ENCODE results near the gene GAB1. TPM values are rescaled to one million over a fixed set of nuclear protein-coding genes. Genes with fewer than 3 reads are reported as not detected.

GAB1 gene
- total RNA-seq, 1 experiment from 2014 or later, result 3.8 TPM

GRCh38 chr4:143369552-143369951 lies 32.9 kb downstream of the GAB1 start (continued):
- TF ChIP-seq ATF3 (IDR thresholded peaks at IDR 0.05) (no peak), POLR2AphosphoS5 (IDR thresholded peaks at IDR 0.05; ENCODE audit: low read depth, low read length) (no peak), MAX (IDR thresholded peaks at IDR 0.05) (no peak), SIN3A (IDR thresholded peaks at IDR 0.05; ENCODE audit: low read depth) (no peak), EGR1 (IDR thresholded peaks at IDR 0.05; ENCODE audit: low read depth) (no peak)

- Histone ChIP-seq H2AFZ (ENCODE audit: low read depth, low read length, poor library complexity, severe bottlenecking) (no peak overlapping the region), H3K27me3 (ENCODE audit: insufficient read depth, low read length) (no peaks in the 10 kb centered on the region), H3K4me3 (replicated peaks in 1 of 2; ENCODE audit: low read depth in 1 of 2, low read length in 2 of 2) (no peak overlapping the region), H3K9me3 (ENCODE audit: control insufficient read depth in 1 of 2, insufficient read depth in 1 of 2, low read depth in 1 of 2, low read length in 2 of 2) (no peaks in the 10 kb centered on the region), H4K20me1 (ENCODE audit: insufficient read depth) (no peaks in the 10 kb centered on the region), H3K9ac (ENCODE audit: low read length) (no peak overlapping the region), H3K9me2 (ENCODE audit: insufficient read depth) (no peaks in the 10 kb centered on the region), H3K4me2 (ENCODE audit: low read length) (no peak overlapping the region), H3K79me2 (ENCODE audit: insufficient read depth, low read length) (no peaks in the 10 kb centered on the region), H3K36me3 (ENCODE audit: control insufficient read depth in 1 of 2, insufficient read depth in 2 of 2, low read length in 2 of 2) (no peaks in the 10 kb centered on the region), H3K4me1 (ENCODE audit: control insufficient read depth in 1 of 2, insufficient read depth in 2 of 2, low read length in 2 of 2) (no peaks in the 10 kb centered on the region), H3K27ac (ENCODE audit: low read depth, low read length) (no peak overlapping the region)
- ChIA-PET CTCF (no interaction called here), POLR2A (no interaction called here), RAD21 (ENCODE audit: low non-redundant PET in 1 of 2, low total read pairs in 2 of 2, uncharacterized antibody in 2 of 2, unreplicated experiment in 2 of 2) (no interaction called here)
- no peak for ATAC-seq
- BruUV-seq (replicated peaks), result no TSS peak
- intact Hi-C loops (cut with micrococcal nuclease), result no loop called here
- no peak for DNase-seq (ENCODE audit: low read depth, low spot score)
- TF ChIP-seq POLR2A (IDR thresholded peaks at IDR 0.05; ENCODE audit: borderline replicate concordance, extremely low read depth, insufficient read depth, insufficient read length) (no peak), CBX3 (IDR thresholded peaks at IDR 0.05; ENCODE audit: low read depth) (no peak), SIN3A (IDR thresholded peaks at IDR 0.05; ENCODE audit: low read depth) (no peak), SRF (IDR thresholded peaks at IDR 0.05; ENCODE audit: low read depth) (no peak), REST (IDR thresholded peaks at IDR 0.05; ENCODE audit: low read depth) (no peak), EZH2 (IDR thresholded peaks at IDR 0.05) (no peak), JUND (IDR thresholded peaks at IDR 0.05) (no peak)
Measured at GRCh38 chr4:143372093-143372915, 35.6 kb downstream of the GAB1 start.

Measured in HCT116 (cell line).